ENCODE data around the gene HOXC9.

GRCh38 chr12:54031480-54031879 lies 31.5 kb downstream of the HOXC9 start:
- no peak for TF ChIP-seq SUZ12 (IDR thresholded peaks at IDR 0.05; ENCODE audit: extremely low read depth, insufficient read depth, insufficient read length)
- TF ChIP-seq YY1 (IDR thresholded peaks at IDR 0.05; ENCODE audit: insufficient read depth, insufficient read length): no peak
- no peak for TF ChIP-seq ZNF274 (IDR thresholded peaks at IDR 0.05; ENCODE audit: low read depth, low read length)
